ENCODE data around the gene AMMECR1.

GRCh38 chrX:110167952-110168451, 149.9 kb downstream of the AMMECR1 start:
- TF ChIP-seq ZNF274 (IDR thresholded peaks at IDR 0.05; ENCODE audit: low read depth, low read length) (no peak), YY1 (IDR thresholded peaks at IDR 0.05; ENCODE audit: insufficient read depth, insufficient read length) (no peak)
